H9 (cell line): ENCODE data around the gene TMEM178B. TPM values are rescaled to one million over a fixed set of nuclear protein-coding genes. Genes with fewer than 3 reads are reported as not detected.
A peak's percentile ranks its signal among the peaks of the same experiment; 100 is the strongest.

Source experiments
- DNase-seq: peaks from one replicate; pipeline ENCODE4 v3.0.0-alpha.2; 2017
- H2AFZ ChIP-seq: one replicate; pipeline ENCODE4 v1.6.1; 2013; ENCODE audit warnings: mild to moderate bottlenecking, low read length, control low read depth, moderate library complexity
- H2AK5ac ChIP-seq: 2 replicates; pipeline ENCODE4 v1.6.1; 2013; ENCODE audit warnings: low read length, control low read depth, mixed read lengths; ENCODE audit not compliant: insufficient read length
- H2BK120ac ChIP-seq: one replicate; pipeline ENCODE4 v1.6.1; 2013; ENCODE audit warnings: low read depth, mild to moderate bottlenecking, low read length, control low read depth, inconsistent platforms; ENCODE audit not compliant: poor library complexity, severe bottlenecking
- H2BK12ac ChIP-seq: 2 replicates; pipeline ENCODE4 v1.6.1; 2013; ENCODE audit warnings: low read length, control low read depth, mixed read lengths, low read depth; ENCODE audit not compliant: insufficient read length
- H2BK15ac ChIP-seq: 2 replicates; pipeline ENCODE4 v1.6.1; 2013; ENCODE audit warnings: low read depth, low read length, control low read depth
- H2BK20ac ChIP-seq: one replicate; pipeline ENCODE4 v1.6.1; 2013; ENCODE audit warnings: low read depth, mild to moderate bottlenecking, low read length, control low read depth, inconsistent platforms; ENCODE audit not compliant: poor library complexity, severe bottlenecking
- H2BK5ac ChIP-seq: 2 replicates; pipeline ENCODE4 v1.6.1; 2013; ENCODE audit warnings: low read length, control low read depth, mixed read lengths; ENCODE audit not compliant: insufficient read length
- H3K14ac ChIP-seq: 2 replicates; pipeline ENCODE4 v1.6.1; 2013; ENCODE audit warnings: low read length, control low read depth; ENCODE audit not compliant: insufficient read depth
- H3K18ac ChIP-seq: 2 replicates; pipeline ENCODE4 v1.6.1; 2013; ENCODE audit warnings: low read depth, mild to moderate bottlenecking, mixed read lengths, low read length, control low read depth; ENCODE audit not compliant: insufficient read length
- H3K23ac ChIP-seq: 2 replicates; pipeline ENCODE4 v1.6.1; 2013; ENCODE audit warnings: low read length, control low read depth, mixed read lengths, low read depth; ENCODE audit not compliant: insufficient read length
- H3K23me2 ChIP-seq: 2 replicates; pipeline ENCODE4 v1.6.1; 2013; ENCODE audit warnings: low read depth, mild to moderate bottlenecking, mixed read lengths, low read length, control low read depth; ENCODE audit not compliant: insufficient read length, poor library complexity, severe bottlenecking
- H3K27ac ChIP-seq: 2 replicates; pipeline ENCODE4 v1.5.1; 2013; ENCODE audit warnings: low read length, control low read depth, mixed read lengths, low read depth; ENCODE audit not compliant: insufficient read length
- H3K27me3 ChIP-seq: 2 replicates; pipeline ENCODE4 v1.6.1; 2013; ENCODE audit warnings: low read length, control low read depth, inconsistent platforms; ENCODE audit not compliant: insufficient read depth
- H3K4ac ChIP-seq: 2 replicates; pipeline ENCODE4 v1.6.1; 2013; ENCODE audit warnings: low read depth, mild to moderate bottlenecking, control low read depth, inconsistent platforms, low read length, moderate library complexity
- H3K4me1 ChIP-seq: 2 replicates; pipeline ENCODE4 v1.6.1; 2013; ENCODE audit warnings: low read length, control low read depth, inconsistent platforms; ENCODE audit not compliant: insufficient read depth
- H3K4me2 ChIP-seq: 2 replicates; pipeline ENCODE4 v1.6.1; 2013; ENCODE audit warnings: low read length, control low read depth, mixed read lengths; ENCODE audit not compliant: insufficient read length, insufficient read depth
- H3K56ac ChIP-seq: 2 replicates; pipeline ENCODE4 v1.6.1; 2013; ENCODE audit warnings: low read depth, mild to moderate bottlenecking, mixed read lengths, low read length, control low read depth; ENCODE audit not compliant: insufficient read length
- H3K79me1 ChIP-seq: 2 replicates; pipeline ENCODE4 v1.6.1; 2013; ENCODE audit warnings: low read depth, mild to moderate bottlenecking, moderate library complexity, low read length, control low read depth, inconsistent platforms; ENCODE audit not compliant: insufficient read depth, poor library complexity, severe bottlenecking
- H3K79me2 ChIP-seq: 2 replicates; pipeline ENCODE4 v1.6.1; 2013; ENCODE audit warnings: low read length, control low read depth, inconsistent platforms; ENCODE audit not compliant: insufficient read depth
- H3K9ac ChIP-seq: 2 replicates; pipeline ENCODE4 v1.6.1; 2013; ENCODE audit warnings: low read length, control low read depth, mixed read lengths; ENCODE audit not compliant: insufficient read length; ENCODE audit errors: extremely low read depth
- H3K9me3 ChIP-seq: one replicate; pipeline ENCODE4 v1.6.1; 2013; ENCODE audit warnings: low read depth, low read length, inconsistent platforms; ENCODE audit not compliant: control insufficient read depth
- H3T11ph ChIP-seq: one replicate; pipeline ENCODE4 v1.6.1; 2013; ENCODE audit warnings: mild to moderate bottlenecking, low read length, control low read depth, inconsistent platforms
- H4K20me1 ChIP-seq: one replicate; pipeline ENCODE4 v1.6.1; 2013; ENCODE audit not compliant: control insufficient read depth, insufficient read length, insufficient read depth
- H4K5ac ChIP-seq: 2 replicates; pipeline ENCODE4 v1.6.1; 2013; ENCODE audit warnings: low read depth, mild to moderate bottlenecking, mixed read lengths, low read length, control low read depth; ENCODE audit not compliant: insufficient read length
- H4K8ac ChIP-seq: replicated peaks from 2 replicates; pipeline ENCODE4 v1.6.1; 2013; ENCODE audit warnings: low read length, control low read depth, mixed read lengths, low read depth; ENCODE audit not compliant: insufficient read length
- H4K91ac ChIP-seq: 2 replicates; pipeline ENCODE4 v1.6.1; 2013; ENCODE audit warnings: low read depth, mild to moderate bottlenecking, moderate library complexity, mixed read lengths, low read length, control low read depth; ENCODE audit not compliant: insufficient read length
- H3K27ac Mint-ChIP-seq, 3 experiments: 2 replicates in 2 of 3; 3 replicates in 1 of 3; pipeline ENCODE4 v1.8.0; 2020 to 2021; ENCODE audit warnings: mixed read lengths in 3 of 3, mild to moderate bottlenecking in 1 of 3, moderate library complexity in 1 of 3
- H3K27me3 Mint-ChIP-seq: 2 replicates; pipeline ENCODE4 v1.8.0; 2021; ENCODE audit warnings: low read depth, mild to moderate bottlenecking, moderate library complexity, mixed read lengths
- H3K36me3 Mint-ChIP-seq, 3 experiments: 2 replicates in 2 of 3; 3 replicates in 1 of 3; pipeline ENCODE4 v1.8.0; 2020 to 2021; ENCODE audit warnings: low read depth in 3 of 3, mixed read lengths in 3 of 3; ENCODE audit not compliant: insufficient read depth in 1 of 3
- H3K4me1 Mint-ChIP-seq, 2 experiments: 2 replicates each; pipeline ENCODE4 v1.8.0; 2020; ENCODE audit warnings: mixed read lengths in 2 of 2
- H3K4me3 Mint-ChIP-seq, 2 experiments: 2 replicates in 1 of 2; 3 replicates in 1 of 2; pipeline ENCODE4 v1.8.0; 2020 to 2021; ENCODE audit warnings: mild to moderate bottlenecking in 2 of 2, mixed read lengths in 2 of 2, moderate library complexity in 1 of 2
- H3K9me3 Mint-ChIP-seq, 2 experiments: 2 replicates in 1 of 2; 3 replicates in 1 of 2; pipeline ENCODE4 v1.8.0; 2020; ENCODE audit warnings: mild to moderate bottlenecking in 2 of 2, mixed read lengths in 2 of 2, moderate library complexity in 1 of 2
- WGBS: extraction: QIAGEN DNeasy Blood & Tissue Kit; methylation state at CpG from one replicate; pipeline ENCODE4 v1.1.7; 2013; ENCODE audit warnings: missing lambda C conversion rate, low lambda C conversion rate, mixed read lengths; ENCODE audit not compliant: insufficient read length; ENCODE audit errors: extremely low coverage; 5-methylcytosine and 5-hydroxymethylcytosine counted together
- total RNA-seq: library from RNA; stranded (reverse); gene quantifications from 2 replicates; pipeline ENCODE4 v1.2.1, GENCODE V29; 2021
- TF ChIP-seq, protein P1 (sequence below): fragments of 200-600 bp; sonication (generic); conservative IDR thresholded peaks from 3 replicates; pipeline ENCODE4 v1.8.0; 2021; ENCODE audit warnings: antibody characterized with exemption, mild to moderate bottlenecking

TMEM178B gene
- total RNA-seq, 1 experiment from 2014 or later, result 11.3 TPM

GRCh38 chr7:141408440-141408839 is 334.6 kb downstream of the TMEM178B start:
- Histone ChIP-seq H2BK12ac (no peak overlapping the region), H3K23ac (no peak overlapping the region), H3K27me3 (no peaks in the 10 kb centered on the region), H3K9ac (no peak overlapping the region), H4K20me1 (no peaks in the 10 kb centered on the region), H3T11ph (no peak overlapping the region), H3K79me1 (no peaks in the 10 kb centered on the region), H2BK15ac (no peak overlapping the region), H2BK20ac (no peak overlapping the region), H3K27ac (no peak overlapping the region), H2BK120ac (no peak overlapping the region), H2AK5ac (no peak overlapping the region), H3K56ac (no peak overlapping the region), H4K8ac (no peak overlapping the region), H3K23me2 (no peaks in the 10 kb centered on the region), H3K18ac (no peak overlapping the region), H4K91ac (no peak overlapping the region), H3K4me1 (peaks cover 14% of the 10 kb centered on the region; the same call in 1 of the 2 replicates), H3K79me2 (no peaks in the 10 kb centered on the region), H3K4ac (no peak overlapping the region), H3K14ac (no peak overlapping the region), H2AFZ (no peak overlapping the region), H2BK5ac (no peak overlapping the region), H4K5ac (no peak overlapping the region), H3K4me2 (no peak overlapping the region), H3K9me3 (no peaks in the 10 kb centered on the region)
- H3K4me1 Mint-ChIP-seq, result peaks cover 55 to 56% of the 10 kb centered on the region in 2 experiments
- no peaks in the 10 kb centered on the region for H3K9me3 Mint-ChIP-seq
- peak overlapping the region; percentile 36 to 99 (median 54); a peak in 5 of 7 replicates for H3K27ac Mint-ChIP-seq
- TF ChIP-seq, protein P1, sequence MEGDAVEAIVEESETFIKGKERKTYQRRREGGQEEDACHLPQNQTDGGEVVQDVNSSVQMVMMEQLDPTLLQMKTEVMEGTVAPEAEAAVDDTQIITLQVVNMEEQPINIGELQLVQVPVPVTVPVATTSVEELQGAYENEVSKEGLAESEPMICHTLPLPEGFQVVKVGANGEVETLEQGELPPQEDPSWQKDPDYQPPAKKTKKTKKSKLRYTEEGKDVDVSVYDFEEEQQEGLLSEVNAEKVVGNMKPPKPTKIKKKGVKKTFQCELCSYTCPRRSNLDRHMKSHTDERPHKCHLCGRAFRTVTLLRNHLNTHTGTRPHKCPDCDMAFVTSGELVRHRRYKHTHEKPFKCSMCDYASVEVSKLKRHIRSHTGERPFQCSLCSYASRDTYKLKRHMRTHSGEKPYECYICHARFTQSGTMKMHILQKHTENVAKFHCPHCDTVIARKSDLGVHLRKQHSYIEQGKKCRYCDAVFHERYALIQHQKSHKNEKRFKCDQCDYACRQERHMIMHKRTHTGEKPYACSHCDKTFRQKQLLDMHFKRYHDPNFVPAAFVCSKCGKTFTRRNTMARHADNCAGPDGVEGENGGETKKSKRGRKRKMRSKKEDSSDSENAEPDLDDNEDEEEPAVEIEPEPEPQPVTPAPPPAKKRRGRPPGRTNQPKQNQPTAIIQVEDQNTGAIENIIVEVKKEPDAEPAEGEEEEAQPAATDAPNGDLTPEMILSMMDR, result no peak
- no peak for DNase-seq
- H3K36me3 Mint-ChIP-seq, result peaks cover 0 to 4% (median 2%) of the 10 kb centered on the region in 3 experiments; a peak in 2 of 7 replicates
- no peak overlapping the region for H3K4me3 Mint-ChIP-seq
- no CpG with 5 or more reads among the region's 3 CpGs for WGBS
- no peaks in the 10 kb centered on the region for H3K27me3 Mint-ChIP-seq
